Left colon (tissue), 2 donors: Measurements from ENCODE around the gene LINC00632. TPM values are rescaled to one million over a fixed set of nuclear protein-coding genes. Genes with fewer than 3 reads are reported as not detected.

Experiments used
- ATAC-seq: fragments of 200-7000 bp; cut with Tn5 transposase; one replicate; pipeline ENCODE4 v1.9.1; 2020; ENCODE audit warnings: mild to moderate bottlenecking, moderate library complexity
- DNase-seq, 2 donors: peaks; one replicate each; pipeline ENCODE4 v3.0.0-alpha.2; 2020
- intact Hi-C, 2 donors: fragments of 100-400 bp; cut with DNase I in 1 of 2; cut with micrococcal nuclease in 1 of 2; formaldehyde crosslinking; loops; one replicate each; pipeline versions ENCODE4 v1.11.2 to v1.14.0; 2022; cut with DNase I, micrococcal nuclease
- total RNA-seq, 2 donors: library from RNA; stranded (reverse); fragmentation: NEBNext Ultra II Directional; extraction: Animal tissue kit (Norgen Biotek cat#: 25700); gene quantifications; one replicate each; pipeline ENCODE4 v1.2.1, GENCODE V29; 2021
- donor health status: DM: no; HTN: no; CAD: no.
- donor health status: DM: yes; HTN: yes; CAD: no.

The LINC00632 gene
- total RNA-seq, 2 donors from 2014 or later, result 32.1 to 72.8 TPM

DNA sequence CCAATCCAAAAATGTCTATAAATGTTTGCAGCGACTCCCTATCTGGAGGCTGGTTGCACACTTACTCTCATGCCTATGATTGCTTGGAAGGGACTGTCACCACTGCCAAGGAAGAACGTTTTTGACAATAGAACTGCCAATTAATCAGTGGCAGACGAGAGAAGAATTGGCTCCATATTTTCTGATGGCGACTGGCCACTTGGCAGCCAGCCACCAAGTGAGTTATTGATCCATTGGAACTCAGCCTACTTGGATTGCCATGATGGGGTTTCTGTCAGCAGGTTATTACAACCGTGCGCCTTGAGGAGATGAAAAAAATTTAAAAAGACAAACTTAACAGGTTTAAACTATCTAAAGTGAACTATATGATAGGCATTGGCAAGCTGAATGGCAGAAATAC, 47.4 kb downstream of the LINC00632 start:
- no peak for ATAC-seq
- intact Hi-C loops, result no loop called here

DNA sequence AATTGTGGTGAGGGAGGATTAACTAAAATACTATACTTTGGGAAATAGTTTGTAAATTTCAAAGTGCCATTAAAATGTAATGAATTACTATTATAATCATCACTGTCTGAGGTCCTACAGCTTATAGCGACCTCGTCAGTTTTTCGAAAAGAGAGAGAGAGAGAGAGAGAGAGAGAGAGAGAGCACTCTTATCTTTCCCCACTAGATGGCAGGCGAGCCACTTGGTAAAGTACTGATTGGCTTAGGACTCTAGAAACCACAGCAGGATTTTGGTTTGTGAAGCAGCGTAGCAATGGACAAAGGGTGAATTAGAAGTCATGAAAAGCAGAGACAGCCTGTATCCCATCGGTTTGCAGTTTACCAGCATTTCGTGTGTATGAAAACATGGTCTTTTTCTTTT, 52.5 kb downstream of the LINC00632 start:
- DNase-seq, result peak in 1 of 2 donors; percentile 27
- no peak for ATAC-seq
- intact Hi-C loops, result no loop called here

More for the DNA sequence above, 47.4 kb downstream of the LINC00632 start:
- no peak for DNase-seq

- intact Hi-C loops, result no loop called here
- DNase-seq (no peak), ATAC-seq (no peak)
Measured at GRCh38 chrX:140764401-140764919, 54.9 kb downstream of the LINC00632 start.

GRCh38 chrX:140765043-140765784, 55.7 kb downstream of the LINC00632 start:
- ATAC-seq, result no peak
- intact Hi-C loops, result no loop called here
- DNase-seq, result no peak

DNA sequence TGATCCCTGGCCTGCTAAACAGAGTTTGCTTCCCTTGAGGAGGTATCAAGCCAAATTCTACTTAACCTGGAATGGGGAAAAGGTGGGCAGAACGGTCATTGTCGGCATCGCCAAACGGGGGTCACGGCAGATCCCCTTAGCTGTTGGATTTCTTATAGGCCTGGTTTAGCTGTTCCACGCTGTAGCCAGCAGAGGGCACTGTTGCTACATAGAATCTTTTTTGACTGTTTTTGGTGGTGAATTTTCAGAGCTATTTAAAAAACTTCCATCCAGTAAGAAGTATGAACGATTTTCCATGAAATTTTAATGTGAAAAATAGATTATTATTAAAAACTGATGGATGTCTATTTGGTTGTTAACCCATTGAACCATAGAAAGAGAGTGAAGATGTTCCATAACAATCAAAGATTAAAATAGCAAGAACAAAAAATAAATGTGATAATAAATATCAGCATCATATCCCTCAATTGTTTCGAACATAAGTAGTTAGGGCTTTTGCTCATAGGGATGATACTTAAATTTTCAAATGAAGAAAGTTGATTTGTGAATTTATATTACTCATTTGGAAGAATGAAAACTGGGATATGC, 56.6 kb downstream of the LINC00632 start:
- intact Hi-C loops, result no loop called here
- ATAC-seq (no peak), DNase-seq (peak in 1 of 2 donors; percentile 28)

DNA sequence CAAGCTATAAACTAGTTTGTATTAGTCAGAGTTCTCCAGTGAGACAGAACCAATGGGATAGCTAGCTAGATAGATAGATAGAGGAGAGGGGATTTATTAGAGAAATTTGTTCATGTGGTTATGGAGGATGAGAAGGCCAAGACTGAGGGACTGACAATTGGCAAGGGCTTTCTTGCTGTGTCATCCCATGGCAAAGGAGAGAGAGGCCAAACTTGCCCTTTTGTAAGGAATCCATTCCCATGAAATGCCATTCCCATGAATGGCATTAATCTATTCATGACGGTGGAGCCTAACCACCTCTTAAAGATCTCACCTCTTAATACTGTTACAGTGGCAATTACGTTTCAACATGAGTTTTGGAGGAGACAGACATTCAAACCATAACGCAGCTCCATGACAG, 58.1 kb downstream of the LINC00632 start:
- intact Hi-C loops, result no loop called here
- DNase-seq (no peak), ATAC-seq (no peak)

- no peak for ATAC-seq
Measured at GRCh38 chrX:140775211-140775610, 65.7 kb downstream of the LINC00632 start.

DNA sequence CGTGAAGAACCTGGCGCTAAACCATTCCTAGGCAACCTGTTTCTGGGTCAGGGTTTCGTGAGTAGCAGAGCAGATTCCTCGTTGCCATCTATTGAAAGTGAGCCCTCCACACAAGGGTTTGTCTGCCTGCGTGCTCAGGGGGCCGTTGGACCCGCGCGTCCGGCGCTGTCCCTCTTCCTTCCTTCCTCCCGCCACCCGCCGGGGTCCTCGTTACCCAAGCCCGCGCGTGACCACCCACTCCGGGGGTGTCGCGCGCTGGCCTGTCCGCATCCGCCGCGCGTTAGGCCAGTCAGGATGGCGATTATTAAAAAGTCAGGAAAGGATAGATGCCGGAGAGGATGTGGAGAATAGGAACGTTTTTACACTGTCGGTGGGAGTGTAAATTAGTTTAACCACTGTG, 66.8 kb downstream of the LINC00632 start:
- ATAC-seq, result no peak
- intact Hi-C loops, result no loop called here
- no peak for DNase-seq

More at GRCh38 chrX:140775211-140775610, 65.7 kb downstream of the LINC00632 start:
- intact Hi-C loops, result no loop called here
- no peak for DNase-seq

- intact Hi-C loops, result no loop called here
- no peak for ATAC-seq
- no peak for DNase-seq
Measured at GRCh38 chrX:140794642-140795041, 85.1 kb downstream of the LINC00632 start.

DNA sequence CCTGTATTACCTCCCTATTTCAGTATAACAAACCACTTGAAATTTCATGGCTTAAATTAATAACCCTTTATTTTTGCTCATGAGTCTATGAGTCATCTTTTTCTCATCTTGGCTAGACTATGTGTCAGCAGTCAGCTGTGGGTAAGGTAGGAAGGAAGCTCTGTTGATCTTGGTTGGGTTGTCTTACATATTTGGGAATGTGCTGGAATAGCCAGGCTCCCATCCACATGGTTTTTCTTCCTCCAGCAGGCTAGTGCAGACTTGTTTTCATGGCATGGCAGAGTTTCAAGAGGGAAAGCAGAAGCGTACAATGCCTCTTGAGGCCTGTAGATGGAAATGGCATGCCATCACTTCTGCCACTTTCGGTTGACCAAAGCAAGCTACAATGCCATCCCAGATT, 89.7 kb downstream of the LINC00632 start:
- ATAC-seq, result no peak

GRCh38 chrX:140804292-140804691, 94.7 kb downstream of the LINC00632 start:
- DNase-seq (no peak), ATAC-seq (no peak)
- intact Hi-C loops, result no loop called here

More for the DNA sequence above, 89.7 kb downstream of the LINC00632 start:
- intact Hi-C loops, result no loop called here
- no peak for DNase-seq

GRCh38 chrX:140815868-140816267, 106.3 kb downstream of the LINC00632 start:
- no peak for ATAC-seq
- intact Hi-C loops, result no loop called here
- no peak for DNase-seq

DNA sequence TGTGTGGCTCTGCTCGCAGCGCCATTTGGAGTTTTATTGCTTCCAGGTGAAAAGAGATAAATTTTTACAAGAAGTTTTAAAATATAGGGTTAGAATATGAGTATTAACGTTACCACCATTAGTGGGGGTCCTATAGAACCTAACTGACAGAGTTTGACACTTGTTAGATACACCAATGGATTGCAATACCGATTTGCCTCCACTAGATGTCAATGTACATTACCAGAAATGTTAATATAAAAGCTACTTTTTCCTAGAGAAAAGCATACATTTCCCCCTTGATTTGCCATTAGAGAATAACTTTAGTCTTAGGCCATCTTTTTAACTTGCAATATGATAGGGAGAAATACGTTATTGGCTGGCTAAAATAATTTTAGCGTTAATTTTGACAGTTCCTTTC, 108.4 kb downstream of the LINC00632 start:
- DNase-seq (no peak), ATAC-seq (no peak)
- intact Hi-C loops, result no loop called here

DNA sequence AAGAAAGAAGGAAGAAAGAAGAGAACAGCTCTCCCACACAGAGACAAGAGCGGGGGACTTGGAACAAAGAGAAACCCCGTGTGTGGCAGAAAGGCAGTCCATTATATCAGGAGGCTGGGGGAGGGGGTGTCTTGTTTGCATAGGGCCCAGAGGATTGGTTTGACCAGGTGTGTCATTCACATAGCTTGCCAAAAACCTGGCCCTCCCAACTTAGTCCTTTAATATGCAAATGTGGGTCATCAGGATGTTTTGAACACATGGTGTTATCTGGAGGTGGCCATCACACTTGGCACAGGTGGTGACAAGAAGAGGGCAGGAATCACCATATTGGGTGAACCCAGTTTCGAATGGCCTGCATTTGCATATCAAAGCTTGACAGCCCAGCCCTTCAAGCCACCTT, 111.7 kb downstream of the LINC00632 start:
- intact Hi-C loops, result no loop called here
- ATAC-seq, result no peak
- no peak for DNase-seq

- ATAC-seq, result no peak
- no peak for DNase-seq
- intact Hi-C loops, result no loop called here
Measured at GRCh38 chrX:140822184-140822583, 112.6 kb downstream of the LINC00632 start.

- intact Hi-C loops, result no loop called here
- DNase-seq, result no peak
Measured at GRCh38 chrX:140822861-140823260, 113.3 kb downstream of the LINC00632 start.

DNA sequence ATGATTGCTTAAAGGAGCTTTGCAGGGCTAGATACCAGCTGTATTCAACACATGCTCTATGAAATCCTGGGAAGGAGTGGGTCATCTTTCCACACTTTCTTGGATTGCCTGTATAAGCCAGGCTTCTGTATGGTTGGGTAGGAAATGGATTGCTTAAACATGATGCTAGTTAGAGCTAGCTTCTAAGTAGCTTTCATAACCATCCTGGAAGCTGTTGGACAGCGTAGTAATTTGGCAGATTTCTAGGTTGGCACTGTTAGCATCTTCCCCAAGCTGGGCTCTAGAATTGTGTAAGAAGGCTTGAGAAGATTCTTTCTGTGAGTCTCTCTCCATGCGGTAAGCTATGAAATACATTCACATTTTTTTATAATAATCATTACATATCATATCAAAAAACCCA, 127.3 kb downstream of the LINC00632 start:
- DNase-seq (no peak), ATAC-seq (no peak)
- intact Hi-C loops, result no loop called here

More at GRCh38 chrX:140822861-140823260, 113.3 kb downstream of the LINC00632 start:
- ATAC-seq, result no peak
